WTC11 (cell line): ENCODE data around the gene EIF2AK2. TPM values are rescaled to one million over a fixed set of nuclear protein-coding genes. Genes with fewer than 3 reads are reported as not detected.

Experiments used
- ATAC-seq: fragments of 200-7000 bp; cut with Tn5 transposase; 2 replicates; pipeline ENCODE4 v1.10.0; 2021; ENCODE audit warnings: mild to moderate bottlenecking, moderate library complexity
- CTCF ChIA-PET: fragments of 300-600 bp; sonication (Branson Sonifier 250); formaldehyde crosslinking; loops from one replicate; lab custom pipeline; 2021; ENCODE audit warnings: antibody characterized with exemption; lab: Charles Lee
- POLR2A ChIA-PET: fragments of 350-600 bp; sonication (Branson Sonifier 250); formaldehyde crosslinking; loops from one replicate; lab custom pipeline; 2021; ENCODE audit warnings: antibody characterized with exemption; lab: Charles Lee
- DNase-seq: peaks from one replicate; pipeline ENCODE4 v3.0.0; 2021; ENCODE audit warnings: low spot score
- H3K27ac Mint-ChIP-seq: 2 replicates; pipeline ENCODE4 v1.8.0; 2021; ENCODE audit warnings: mixed read lengths
- H3K27me3 Mint-ChIP-seq: 2 replicates; pipeline ENCODE4 v1.8.0; 2021; ENCODE audit warnings: low read depth, mild to moderate bottlenecking, moderate library complexity, mixed read lengths
- H3K36me3 Mint-ChIP-seq: 2 replicates; pipeline ENCODE4 v1.8.0; 2021; ENCODE audit warnings: mixed read lengths
- H3K4me1 Mint-ChIP-seq: 2 replicates; pipeline ENCODE4 v1.8.0; 2022; ENCODE audit warnings: mixed read lengths
- H3K4me3 Mint-ChIP-seq: 2 replicates; pipeline ENCODE4 v1.8.0; 2021; ENCODE audit warnings: mild to moderate bottlenecking, moderate library complexity, mixed read lengths
- H3K9me3 Mint-ChIP-seq: 2 replicates; pipeline ENCODE4 v1.8.0; 2021; ENCODE audit warnings: mixed read lengths
- AFF4 ChIP-seq: sonication (generic); formaldehyde crosslinking; IDR thresholded peaks from 2 replicates; pipeline ENCODE4 v1.8.1; 2023; ENCODE audit warnings: mild to moderate bottlenecking, missing genetic modification reagents, borderline replicate concordance
- CDX4 ChIP-seq: fragments of 250-450 bp; sonication (Bioruptor Pico); IDR thresholded peaks from 2 replicates; pipeline ENCODE4 v1.9.0; 2021; ENCODE audit warnings: moderate library complexity, mild to moderate bottlenecking, inconsistent platforms, borderline replicate concordance
- ETV6 ChIP-seq: sonication (generic); formaldehyde crosslinking; IDR thresholded peaks from 2 replicates; pipeline ENCODE4 v1.8.1; 2022; ENCODE audit warnings: mild to moderate bottlenecking, missing genetic modification reagents
- FOXK1 ChIP-seq: sonication (generic); formaldehyde crosslinking; IDR thresholded peaks from 2 replicates; pipeline ENCODE4 v1.8.0; 2022; ENCODE audit warnings: mild to moderate bottlenecking, moderate library complexity, missing genetic modification reagents
- GABPB1 ChIP-seq: sonication (generic); formaldehyde crosslinking; IDR thresholded peaks from 2 replicates; pipeline ENCODE4 v1.8.1; 2023; ENCODE audit warnings: mild to moderate bottlenecking, missing genetic modification reagents
- HMGA2 ChIP-seq: fragments of 250-450 bp; sonication (Bioruptor Pico); IDR thresholded peaks from 2 replicates; pipeline ENCODE4 v1.4.0; 2021; ENCODE audit warnings: mild to moderate bottlenecking, moderate library complexity
- HMGXB4 ChIP-seq: sonication (generic); formaldehyde crosslinking; IDR thresholded peaks from 2 replicates; pipeline ENCODE4 v1.8.1; 2023; ENCODE audit warnings: mild to moderate bottlenecking, moderate library complexity, missing genetic modification reagents
- IRF1 ChIP-seq: sonication (generic); formaldehyde crosslinking; IDR thresholded peaks from 2 replicates; pipeline ENCODE4 v1.8.0; 2023; ENCODE audit warnings: missing genetic modification reagents
- JAZF1 ChIP-seq: fragments of 250-450 bp; sonication (Bioruptor Pico); IDR thresholded peaks from 2 replicates; pipeline ENCODE4 v1.9.0; 2021; ENCODE audit warnings: moderate library complexity, mild to moderate bottlenecking, inconsistent platforms
- KAT7 ChIP-seq: sonication (generic); formaldehyde crosslinking; IDR thresholded peaks from 2 replicates; pipeline ENCODE4 v1.8.1; 2023; ENCODE audit warnings: missing genetic modification reagents, mild to moderate bottlenecking, borderline replicate concordance
- MLX ChIP-seq: sonication (generic); formaldehyde crosslinking; IDR thresholded peaks from 2 replicates; pipeline ENCODE4 v1.8.1; 2023; ENCODE audit warnings: mild to moderate bottlenecking, missing genetic modification reagents, moderate library complexity
- PRRX2 ChIP-seq: fragments of 250-450 bp; sonication (Bioruptor Pico); IDR thresholded peaks from 2 replicates; pipeline ENCODE4 v1.8.0; 2021; ENCODE audit warnings: mild to moderate bottlenecking
- STAT6 ChIP-seq: sonication (generic); formaldehyde crosslinking; conservative IDR thresholded peaks from 2 replicates; pipeline ENCODE4 v1.8.1; 2023; ENCODE audit warnings: mild to moderate bottlenecking, low read depth, missing genetic modification reagents, moderate library complexity
- TEAD1 ChIP-seq: sonication (generic); formaldehyde crosslinking; IDR thresholded peaks from 2 replicates; pipeline ENCODE4 v1.8.0; 2022; ENCODE audit warnings: mild to moderate bottlenecking, missing genetic modification reagents
- ZMAT4 ChIP-seq: fragments of 250-450 bp; sonication (Bioruptor Pico); IDR thresholded peaks from 2 replicates; pipeline ENCODE4 v1.9.0; 2021; ENCODE audit warnings: mild to moderate bottlenecking
- ZNF219 ChIP-seq: sonication (generic); formaldehyde crosslinking; IDR thresholded peaks from 2 replicates; pipeline ENCODE4 v1.8.0; 2023; ENCODE audit warnings: missing genetic modification reagents, mild to moderate bottlenecking, borderline replicate concordance
- ZNF263 ChIP-seq: sonication (generic); formaldehyde crosslinking; IDR thresholded peaks from 2 replicates; pipeline ENCODE4 v1.8.1; 2022; ENCODE audit warnings: low read depth, mild to moderate bottlenecking, moderate library complexity, missing genetic modification reagents
- total RNA-seq: library from RNA; stranded (reverse); gene quantifications from 3 replicates; pipeline ENCODE4 v1.2.3, GENCODE V29; 2021

The EIF2AK2 gene
- total RNA-seq, 1 experiment from 2014 or later: 34.2 TPM

- Mint-ChIP-seq H3K4me1 (peaks cover 54% of the 10 kb centered on the region), H3K9me3 (no peaks in the 10 kb centered on the region), H3K27me3 (peaks cover under 1% of the 10 kb centered on the region; the same call in 1 of the 2 replicates), H3K4me3 (no peak overlapping the region), H3K36me3 (peaks cover 2% of the 10 kb centered on the region), H3K27ac (peak overlapping the region; percentile 90)
- no peak for TF ChIP-seq JAZF1 (CRISPR knock-in tag)
- no peak for TF ChIP-seq IRF1 (CRISPR knock-in tag)
- TF ChIP-seq MLX: no peak
- TF ChIP-seq ZMAT4: no peak
- no peak for TF ChIP-seq AFF4 (CRISPR knock-in tag)
- ChIA-PET POLR2A (no interaction called here), CTCF (interaction anchor here (0.7 to 1.2 kb wide), 7 partner anchors 10 to 795 kb away, joined by 3 to 5 read pairs (median 3); partner anchors contain the start of gene EIF2AK2)
- DNase-seq: no peak
- ATAC-seq: peak; percentile 38
These were observed 34.5 kb upstream of the EIF2AK2 start for GRCh38 chr2:37191253-37191652.

- no peaks in the 10 kb centered on the region for H3K27me3 Mint-ChIP-seq
- ChIA-PET CTCF (interaction anchor here (0.8 to 1.4 kb wide), 3 partner anchors 8 to 21 kb away, joined by 3 read pairs; no protein-coding TSS in a partner anchor), POLR2A (no interaction called here)
- peak overlapping the region; percentile 21 for H3K27ac Mint-ChIP-seq
- ATAC-seq (no peak), DNase-seq (no peak)
- H3K4me3 Mint-ChIP-seq: no peak overlapping the region
- peaks cover 50% of the 10 kb centered on the region for H3K4me1 Mint-ChIP-seq
- no peaks in the 10 kb centered on the region for H3K9me3 Mint-ChIP-seq
- no peaks in the 10 kb centered on the region for H3K36me3 Mint-ChIP-seq
- TF ChIP-seq HMGA2 (CRISPR knock-in tag) (no peak), GABPB1 (CRISPR knock-in tag) (peak; percentile 95)
These were observed 33.5 kb upstream of the EIF2AK2 start for GRCh38 chr2:37190290-37190689.

- DNase-seq (peak; percentile 65), ATAC-seq (peak; percentile 84)
- H3K27me3 Mint-ChIP-seq: no peaks in the 10 kb centered on the region
- H3K36me3 Mint-ChIP-seq: no peaks in the 10 kb centered on the region
- ChIA-PET POLR2A (interaction anchor here (0.5 to 0.6 kb wide), 2 partner anchors 12 to 83 kb away, joined by 3 to 4 read pairs; no protein-coding TSS in a partner anchor), CTCF (interaction anchor here (0.8 to 1.4 kb wide), 3 partner anchors 9 to 60 kb away, joined by 3 read pairs; no protein-coding TSS in a partner anchor)
- peaks cover 50% of the 10 kb centered on the region for H3K4me1 Mint-ChIP-seq
- no peaks in the 10 kb centered on the region for H3K9me3 Mint-ChIP-seq
- peak overlapping the region; percentile 84 for H3K27ac Mint-ChIP-seq
- no peak overlapping the region for H3K4me3 Mint-ChIP-seq
- TF ChIP-seq PRRX2 (CRISPR knock-in tag): no peak
- peak; percentile 51; the same call in 1 of the 2 replicates for TF ChIP-seq ETV6 (CRISPR knock-in tag)
- TF ChIP-seq TEAD1 (CRISPR knock-in tag): peak; percentile 41; the same call in 1 of the 2 replicates
- TF ChIP-seq FOXK1 (CRISPR knock-in tag): 0 out of 2 replicates have a peak, but pooled peaks have one; percentile 22
- no peak for TF ChIP-seq ZNF263
- TF ChIP-seq ZMAT4: no peak
- no peak for TF ChIP-seq HMGXB4 (CRISPR knock-in tag)
- no peak for TF ChIP-seq STAT6
- TF ChIP-seq KAT7: no peak
- no peak for TF ChIP-seq CDX4 (CRISPR knock-in tag)
- TF ChIP-seq ZNF219 (CRISPR knock-in tag): no peak
These were observed 32.8 kb upstream of the EIF2AK2 start for GRCh38 chr2:37189452-37190153.
